Parathyroid adenoma (tissue), 2 donors: ENCODE results near the gene MAML2.

Source experiments
- H2AFZ ChIP-seq: fragments of 300-600 bp; sonication (generic); one replicate; pipeline ENCODE4 v1.7.0; 2017; ENCODE audit warnings: antibody characterized with exemption, mild to moderate bottlenecking
- H3K27ac ChIP-seq: fragments of 300-600 bp; sonication (generic); one replicate; pipeline ENCODE4 v1.7.0; 2017
- H3K27me3 ChIP-seq: fragments of 300-600 bp; sonication (generic); one replicate; pipeline ENCODE4 v1.7.0; 2017; ENCODE audit warnings: low read length; ENCODE audit not compliant: control insufficient read depth, insufficient read depth
- H3K36me3 ChIP-seq: fragments of 300-600 bp; sonication (generic); one replicate; pipeline ENCODE4 v1.7.0; 2017; ENCODE audit warnings: low read length; ENCODE audit not compliant: control insufficient read depth, insufficient read depth
- H3K4me1 ChIP-seq: fragments of 300-600 bp; sonication (generic); one replicate; pipeline ENCODE4 v1.7.0; 2017; ENCODE audit warnings: control low read depth
- H3K4me2 ChIP-seq: fragments of 300-600 bp; sonication (generic); one replicate; pipeline ENCODE4 v1.7.0; 2017; ENCODE audit warnings: low read length
- H3K4me3 ChIP-seq: fragments of 300-600 bp; sonication (generic); one replicate; pipeline ENCODE4 v1.7.0; 2017; ENCODE audit warnings: low read depth, low read length
- H3K79me2 ChIP-seq: fragments of 300-600 bp; sonication (generic); one replicate; pipeline ENCODE4 v1.7.0; 2017; ENCODE audit warnings: control low read depth
- H3K9ac ChIP-seq: fragments of 300-600 bp; sonication (generic); one replicate; pipeline ENCODE4 v1.7.0; 2017; ENCODE audit warnings: mild to moderate bottlenecking
- H3K9me3 ChIP-seq: fragments of 300-600 bp; sonication (generic); one replicate; pipeline ENCODE4 v1.7.0; 2017; ENCODE audit warnings: low read length; ENCODE audit not compliant: control insufficient read depth
- CTCF ChIP-seq: fragments of 300-600 bp; sonication (generic); IDR thresholded peaks from one replicate; pipeline ENCODE4 v1.7.0; 2017; ENCODE audit warnings: antibody characterized with exemption, mild to moderate bottlenecking
- donor health status: primary hyperparathyroidism.

The MAML2 gene

DNA sequence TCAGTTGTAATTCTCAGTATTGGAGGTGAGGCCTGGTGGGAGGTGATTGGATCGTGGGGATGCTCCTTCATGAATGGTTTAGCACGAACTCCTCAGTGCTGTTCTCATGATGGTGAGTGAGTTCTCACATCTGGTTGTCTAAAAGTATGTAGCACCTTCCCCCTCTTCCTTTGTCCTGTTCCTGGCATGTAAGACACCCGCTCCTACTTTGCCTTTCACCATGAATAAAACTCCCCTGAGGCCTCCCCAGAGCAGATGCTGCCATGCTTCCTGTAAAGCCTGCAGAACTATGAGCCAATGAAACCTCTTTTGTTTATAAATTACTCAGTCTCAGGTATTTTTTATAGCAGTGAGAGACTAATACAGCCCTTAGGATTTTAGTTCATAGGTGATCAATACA, 191.5 kb downstream of the MAML2 start:
- Histone ChIP-seq H3K27ac (no peak overlapping the region), H3K79me2 (no peaks in the 10 kb centered on the region), H2AFZ (no peak overlapping the region), H3K36me3 (no peaks in the 10 kb centered on the region), H3K9ac (no peak overlapping the region), H3K4me2 (no peak overlapping the region), H3K4me3 (no peak overlapping the region), H3K27me3 (no peaks in the 10 kb centered on the region), H3K4me1 (peaks cover 6% of the 10 kb centered on the region), H3K9me3 (no peaks in the 10 kb centered on the region)
- TF ChIP-seq CTCF: no peak

DNA sequence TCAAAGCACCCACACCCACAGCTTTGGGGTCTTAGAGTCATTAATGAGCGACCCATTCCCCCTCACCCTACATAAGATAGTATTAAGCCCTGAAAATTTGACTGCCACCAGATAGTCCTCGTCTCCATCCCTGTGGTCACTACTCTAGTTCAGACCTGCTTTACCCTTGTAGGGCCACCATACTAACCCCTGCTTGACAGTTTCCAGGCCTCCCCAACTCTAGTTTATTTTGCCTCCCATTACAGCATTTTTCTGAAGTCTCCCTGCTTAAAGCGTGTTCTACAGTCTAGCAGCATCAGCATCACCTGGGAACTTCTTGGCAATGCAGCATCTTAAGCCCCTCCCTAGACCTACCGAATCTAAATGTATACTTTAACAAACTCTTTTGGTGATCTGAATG, 192.4 kb downstream of the MAML2 start:
- TF ChIP-seq CTCF: no peak
- H3K79me2 ChIP-seq: no peaks in the 10 kb centered on the region
- H2AFZ ChIP-seq: no peak overlapping the region
- H3K27ac ChIP-seq: no peak overlapping the region
- no peaks in the 10 kb centered on the region for H3K36me3 ChIP-seq
- H3K4me1 ChIP-seq: no peaks in the 10 kb centered on the region
- no peak overlapping the region for H3K4me2 ChIP-seq
- no peaks in the 10 kb centered on the region for H3K9me3 ChIP-seq
- H3K9ac ChIP-seq: no peak overlapping the region
- H3K27me3 ChIP-seq: no peaks in the 10 kb centered on the region
- H3K4me3 ChIP-seq: no peak overlapping the region

DNA sequence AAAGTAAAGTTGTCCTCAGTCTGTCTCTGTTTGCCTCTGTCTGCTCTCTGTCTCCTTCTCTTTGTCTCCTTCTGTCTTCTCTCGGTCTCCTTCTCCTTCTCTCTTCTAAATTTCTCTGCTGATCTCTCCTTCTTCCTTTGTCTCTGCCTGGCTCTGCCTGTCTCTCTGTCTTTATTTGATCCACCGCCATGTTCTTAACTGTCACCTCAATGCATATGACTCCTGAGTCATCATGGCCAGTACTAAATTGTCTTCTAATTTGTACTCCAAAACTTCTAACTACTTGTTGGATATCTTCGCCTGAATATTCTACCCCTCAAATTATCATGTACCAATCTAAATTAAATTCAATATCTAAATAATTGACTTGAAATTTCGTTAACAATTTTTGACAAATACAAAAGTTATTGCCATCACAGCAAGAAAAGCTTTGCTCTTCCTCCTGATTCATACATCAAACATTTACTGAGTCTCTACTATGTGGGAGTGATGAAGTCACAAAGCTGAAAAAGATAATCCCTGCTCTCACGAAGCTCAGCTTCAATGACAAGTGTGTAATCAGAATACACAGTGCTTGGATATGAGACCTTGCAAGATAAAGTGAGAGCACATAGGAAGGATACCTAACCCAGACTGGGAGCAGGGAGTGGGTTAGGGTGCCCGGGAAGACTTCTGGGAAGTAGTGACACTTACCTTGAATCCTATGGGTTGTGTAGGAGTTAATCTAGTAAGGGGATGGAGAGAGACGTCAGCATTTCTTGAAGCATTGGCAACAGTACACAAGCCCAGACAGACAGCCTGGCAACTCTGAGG, 193.0 kb downstream of the MAML2 start:
- Histone ChIP-seq H3K27me3 (no peaks in the 10 kb centered on the region), H3K9ac (no peak overlapping the region), H3K36me3 (no peaks in the 10 kb centered on the region), H3K4me2 (no peak overlapping the region), H2AFZ (no peak overlapping the region), H3K9me3 (no peaks in the 10 kb centered on the region), H3K4me3 (no peak overlapping the region), H3K79me2 (no peaks in the 10 kb centered on the region), H3K27ac (no peak overlapping the region), H3K4me1 (no peaks in the 10 kb centered on the region)
- no peak for TF ChIP-seq CTCF

DNA sequence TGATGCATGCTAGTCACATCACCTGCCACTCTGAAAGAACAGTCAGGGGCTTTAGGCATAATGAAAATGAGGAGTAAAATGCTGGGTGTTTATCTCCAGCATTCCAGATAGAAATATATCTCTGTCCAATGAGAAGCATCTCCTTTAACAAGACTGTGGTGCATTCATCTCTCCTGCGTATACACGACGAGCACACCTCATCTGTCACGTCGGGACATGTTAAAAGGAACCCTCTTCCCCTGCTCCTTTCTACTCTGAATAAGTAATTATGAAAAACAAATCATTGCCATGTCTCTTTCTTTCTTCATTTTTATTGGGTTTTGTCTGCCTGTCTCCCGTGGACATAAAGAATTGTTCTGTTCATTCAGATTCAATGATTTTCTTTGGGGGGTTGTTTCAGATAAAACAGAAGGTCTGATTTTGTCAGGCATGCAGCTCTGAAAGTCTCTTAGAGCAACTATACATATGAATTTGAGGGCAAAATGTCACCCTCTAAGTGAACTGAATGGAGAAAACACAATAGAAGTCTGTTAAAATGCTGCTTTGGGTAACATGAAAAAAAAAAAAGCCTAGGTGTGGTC, 195.0 kb downstream of the MAML2 start:
- H3K36me3 ChIP-seq: no peaks in the 10 kb centered on the region
- H3K9me3 ChIP-seq: no peaks in the 10 kb centered on the region
- no peaks in the 10 kb centered on the region for H3K4me1 ChIP-seq
- no peak overlapping the region for H3K9ac ChIP-seq
- H3K79me2 ChIP-seq: no peaks in the 10 kb centered on the region
- H3K4me2 ChIP-seq: no peak overlapping the region
- H2AFZ ChIP-seq: no peak overlapping the region
- no peaks in the 10 kb centered on the region for H3K27me3 ChIP-seq
- no peak for TF ChIP-seq CTCF
- no peak overlapping the region for H3K4me3 ChIP-seq
- no peak overlapping the region for H3K27ac ChIP-seq

GRCh38 chr11:96147186-96147585, 195.8 kb downstream of the MAML2 start:
- no peak for TF ChIP-seq CTCF
- Histone ChIP-seq H3K4me3 (no peak overlapping the region), H3K4me2 (no peak overlapping the region), H3K79me2 (no peaks in the 10 kb centered on the region), H3K27ac (no peak overlapping the region), H2AFZ (no peak overlapping the region), H3K4me1 (no peaks in the 10 kb centered on the region), H3K9me3 (no peaks in the 10 kb centered on the region), H3K27me3 (no peaks in the 10 kb centered on the region), H3K9ac (no peak overlapping the region), H3K36me3 (no peaks in the 10 kb centered on the region)
